ENCODE data around the gene CRYBG3.
A peak's percentile ranks its signal among the peaks of the same experiment; 100 is the strongest.
"Not testable (repeated sequence)": the region's sequence is repeated elsewhere in the genome, so short reads cannot be mapped to it uniquely, and the experiment has no call there.

The CRYBG3 gene

GRCh38 chr3:97821774-97822358 lies at the start of gene CRYBG3:
TSS of gene CRYBG3 (plus strand) at chr3:97822011. CDS start at chr3:97822207, 196 bp downstream.
- peak; percentile 92 for DNase-seq

- DNase-seq: no peak
Measured at GRCh38 chr3:97772926-97773325, 48.9 kb upstream of the CRYBG3 start.

- no peak for DNase-seq
Measured at GRCh38 chr3:97778152-97778551, 43.7 kb upstream of the CRYBG3 start.

GRCh38 chr3:97793420-97794019 lies 28.3 kb upstream of the CRYBG3 start:
- DNase-seq: no peak

- DNase-seq: no peak
Measured at GRCh38 chr3:97795951-97796350, 25.9 kb upstream of the CRYBG3 start.

GRCh38 chr3:97804471-97804870 lies 17.3 kb upstream of the CRYBG3 start:
- no peak for DNase-seq

GRCh38 chr3:97810779-97811390 lies 10.9 kb upstream of the CRYBG3 start:
- no peak for DNase-seq

GRCh38 chr3:97815149-97815917 lies 6.5 kb upstream of the CRYBG3 start:
- no peak for DNase-seq

GRCh38 chr3:97816811-97817210 lies 5.0 kb upstream of the CRYBG3 start:
- DNase-seq: no peak

- DNase-seq: no peak
Measured at GRCh38 chr3:97817965-97818364, 3.8 kb upstream of the CRYBG3 start.

- no peak for DNase-seq
Measured at GRCh38 chr3:97820780-97821179, 1.0 kb upstream of the CRYBG3 start.

GRCh38 chr3:97821287-97821773 lies 481 bp upstream of the CRYBG3 start:
- no peak for DNase-seq

GRCh38 chr3:97822359-97822775 lies 556 bp downstream of the CRYBG3 start:
- DNase-seq: no peak

GRCh38 chr3:97823046-97824004 lies 1.5 kb downstream of the CRYBG3 start:
- no peak for DNase-seq

GRCh38 chr3:97825101-97825500 lies 3.3 kb downstream of the CRYBG3 start:
- DNase-seq: no peak

- no peak for DNase-seq
Measured at GRCh38 chr3:97827741-97828471, 6.1 kb downstream of the CRYBG3 start.

GRCh38 chr3:97829198-97829597 lies 7.4 kb downstream of the CRYBG3 start:
- DNase-seq: no peak

GRCh38 chr3:97830638-97831037 lies 8.8 kb downstream of the CRYBG3 start:
- no peak for DNase-seq

GRCh38 chr3:97831140-97831539 lies 9.3 kb downstream of the CRYBG3 start:
- DNase-seq: no peak

- not testable (repeated sequence) for DNase-seq
Measured at GRCh38 chr3:97833184-97833583, 11.4 kb downstream of the CRYBG3 start.

- no peak for DNase-seq
Measured at GRCh38 chr3:97835761-97836160, 13.9 kb downstream of the CRYBG3 start.

GRCh38 chr3:97838393-97838792 lies 16.6 kb downstream of the CRYBG3 start:
- no peak for DNase-seq
